GM13977 (cell line): ENCODE data around the gene JAKMIP3.
A peak's percentile ranks its signal among the peaks of the same experiment; 100 is the strongest.

Experiments
- DNase-seq: peaks from one replicate; pipeline ENCODE4 v3.0.0; 2012; ENCODE audit warnings: low spot score
- CTCF ChIP-seq: IDR thresholded peaks from 2 replicates; pipeline ENCODE4 v1.5.1; 2012; ENCODE audit warnings: mild to moderate bottlenecking, control low read depth; ENCODE audit not compliant: insufficient read depth; ENCODE audit errors: extremely low read depth, missing control alignments
- in situ Hi-C: fragments of 300-500 bp; cut with MboI; formaldehyde crosslinking; loops from one replicate; pipeline ENCODE4 v1.12.0; 2022; ENCODE audit warnings: low sequenced_read_pairs, low pct_unique_long_range_greater_than_20kb, mixed read lengths, inconsistent platforms; ENCODE audit not compliant: unreplicated experiment

The JAKMIP3 gene

GRCh38 chr10:132033632-132034031 lies 32.1 kb upstream of the JAKMIP3 start:
- no peak for DNase-seq
- in situ Hi-C loops = no loop called here
- TF ChIP-seq CTCF = no peak

GRCh38 chr10:132035476-132035875 lies 30.3 kb upstream of the JAKMIP3 start:
- TF ChIP-seq CTCF = no peak
- in situ Hi-C loops = no loop called here
- no peak for DNase-seq

- no peak for TF ChIP-seq CTCF
- in situ Hi-C loops = no loop called here
- no peak for DNase-seq
Observed at GRCh38 chr10:132036153-132036886, 29.4 kb upstream of the JAKMIP3 start.

GRCh38 chr10:132036887-132037675 lies 28.7 kb upstream of the JAKMIP3 start:
- DNase-seq = no peak
- TF ChIP-seq CTCF = peak; percentile 1
- in situ Hi-C loops = no loop called here

GRCh38 chr10:132037676-132037975 lies 28.1 kb upstream of the JAKMIP3 start:
- TF ChIP-seq CTCF = no peak
- peak; percentile 20 for DNase-seq
- in situ Hi-C loops = no loop called here

GRCh38 chr10:132039371-132039770 lies 26.4 kb upstream of the JAKMIP3 start:
- no peak for TF ChIP-seq CTCF
- in situ Hi-C loops = no loop called here
- DNase-seq = no peak
